ENCODE measurements around the gene APOBEC3G. TPM values are rescaled to one million over a fixed set of nuclear protein-coding genes. Genes with fewer than 3 reads are reported as not detected.

The APOBEC3G gene
- polyA plus RNA-seq, 1 of the 3 experiments (the other 2 are of a cell fraction): not detected

DNA sequence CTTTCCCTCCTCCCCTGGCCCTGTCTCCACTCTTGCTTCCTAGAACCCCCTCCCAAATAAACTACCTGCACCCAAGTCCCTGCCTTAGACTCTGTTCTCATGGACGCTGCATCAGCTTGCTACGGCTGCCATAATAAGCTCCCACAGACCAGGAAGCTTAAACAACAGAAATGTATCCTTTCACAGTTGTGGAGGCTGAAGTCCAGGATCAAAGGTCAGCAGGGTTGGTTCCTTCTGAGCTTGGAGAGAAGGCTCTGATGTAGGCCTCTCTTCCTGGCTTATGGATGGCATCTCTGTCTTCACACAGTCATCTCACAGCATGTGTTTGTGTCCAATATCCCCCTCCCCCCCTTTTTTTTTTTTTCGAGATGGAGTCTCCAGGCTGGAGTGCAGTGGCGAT is 52.0 kb downstream of the APOBEC3G start (continued):
- TF ChIP-seq JUND (IDR thresholded peaks at IDR 0.05): no peak
- TF ChIP-seq, protein P1, sequence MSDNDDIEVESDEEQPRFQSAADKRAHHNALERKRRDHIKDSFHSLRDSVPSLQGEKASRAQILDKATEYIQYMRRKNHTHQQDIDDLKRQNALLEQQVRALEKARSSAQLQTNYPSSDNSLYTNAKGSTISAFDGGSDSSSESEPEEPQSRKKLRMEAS (IDR thresholded peaks at IDR 0.05; ENCODE audit: low read depth): no peak
- no peak for TF ChIP-seq FOSL2 (IDR thresholded peaks at IDR 0.05; ENCODE audit: borderline replicate concordance, low read depth)

DNA sequence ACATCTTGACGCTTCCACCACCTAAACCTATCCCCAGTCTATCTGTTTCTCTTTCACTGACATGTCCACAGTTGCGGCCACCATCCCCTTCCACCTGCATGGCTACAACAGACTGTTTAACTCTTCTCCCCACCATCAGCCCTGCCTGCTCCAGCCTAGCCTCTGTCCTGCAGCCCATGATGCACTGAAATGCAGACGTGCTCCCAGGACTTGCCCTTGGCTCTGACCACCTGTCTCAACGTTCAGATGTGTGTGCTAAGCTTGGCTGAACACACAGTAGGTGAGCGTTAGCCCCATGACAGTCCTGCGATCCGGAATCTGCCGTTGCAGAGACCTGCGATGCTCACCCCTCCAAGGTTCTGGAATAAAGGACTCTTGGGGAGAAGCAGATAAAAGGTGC is 52.7 kb downstream of the APOBEC3G start:
- no peaks in the 10 kb centered on the region for H3F3A ChIP-seq (replicated peaks; ENCODE audit: insufficient read depth)
- no peaks in the 10 kb centered on the region for H3K9me3 ChIP-seq
- ChIA-PET CTCF (interaction anchor here (1.0 kb wide), 1 partner anchor 8 kb away, joined by 3 read pairs; no protein-coding TSS in a partner anchor), POLR2A (no interaction called here)
- no peaks in the 10 kb centered on the region for H3K9me2 ChIP-seq
- no peak for DNase-seq
- TF ChIP-seq, protein P2, sequence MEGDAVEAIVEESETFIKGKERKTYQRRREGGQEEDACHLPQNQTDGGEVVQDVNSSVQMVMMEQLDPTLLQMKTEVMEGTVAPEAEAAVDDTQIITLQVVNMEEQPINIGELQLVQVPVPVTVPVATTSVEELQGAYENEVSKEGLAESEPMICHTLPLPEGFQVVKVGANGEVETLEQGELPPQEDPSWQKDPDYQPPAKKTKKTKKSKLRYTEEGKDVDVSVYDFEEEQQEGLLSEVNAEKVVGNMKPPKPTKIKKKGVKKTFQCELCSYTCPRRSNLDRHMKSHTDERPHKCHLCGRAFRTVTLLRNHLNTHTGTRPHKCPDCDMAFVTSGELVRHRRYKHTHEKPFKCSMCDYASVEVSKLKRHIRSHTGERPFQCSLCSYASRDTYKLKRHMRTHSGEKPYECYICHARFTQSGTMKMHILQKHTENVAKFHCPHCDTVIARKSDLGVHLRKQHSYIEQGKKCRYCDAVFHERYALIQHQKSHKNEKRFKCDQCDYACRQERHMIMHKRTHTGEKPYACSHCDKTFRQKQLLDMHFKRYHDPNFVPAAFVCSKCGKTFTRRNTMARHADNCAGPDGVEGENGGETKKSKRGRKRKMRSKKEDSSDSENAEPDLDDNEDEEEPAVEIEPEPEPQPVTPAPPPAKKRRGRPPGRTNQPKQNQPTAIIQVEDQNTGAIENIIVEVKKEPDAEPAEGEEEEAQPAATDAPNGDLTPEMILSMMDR (IDR thresholded peaks at IDR 0.05): no peak
- TF ChIP-seq, protein P3, sequence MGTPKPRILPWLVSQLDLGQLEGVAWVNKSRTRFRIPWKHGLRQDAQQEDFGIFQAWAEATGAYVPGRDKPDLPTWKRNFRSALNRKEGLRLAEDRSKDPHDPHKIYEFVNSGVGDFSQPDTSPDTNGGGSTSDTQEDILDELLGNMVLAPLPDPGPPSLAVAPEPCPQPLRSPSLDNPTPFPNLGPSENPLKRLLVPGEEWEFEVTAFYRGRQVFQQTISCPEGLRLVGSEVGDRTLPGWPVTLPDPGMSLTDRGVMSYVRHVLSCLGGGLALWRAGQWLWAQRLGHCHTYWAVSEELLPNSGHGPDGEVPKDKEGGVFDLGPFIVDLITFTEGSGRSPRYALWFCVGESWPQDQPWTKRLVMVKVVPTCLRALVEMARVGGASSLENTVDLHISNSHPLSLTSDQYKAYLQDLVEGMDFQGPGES (IDR thresholded peaks at IDR 0.05; ENCODE audit: low read depth, low read length): no peak
- TF ChIP-seq, protein P4, sequence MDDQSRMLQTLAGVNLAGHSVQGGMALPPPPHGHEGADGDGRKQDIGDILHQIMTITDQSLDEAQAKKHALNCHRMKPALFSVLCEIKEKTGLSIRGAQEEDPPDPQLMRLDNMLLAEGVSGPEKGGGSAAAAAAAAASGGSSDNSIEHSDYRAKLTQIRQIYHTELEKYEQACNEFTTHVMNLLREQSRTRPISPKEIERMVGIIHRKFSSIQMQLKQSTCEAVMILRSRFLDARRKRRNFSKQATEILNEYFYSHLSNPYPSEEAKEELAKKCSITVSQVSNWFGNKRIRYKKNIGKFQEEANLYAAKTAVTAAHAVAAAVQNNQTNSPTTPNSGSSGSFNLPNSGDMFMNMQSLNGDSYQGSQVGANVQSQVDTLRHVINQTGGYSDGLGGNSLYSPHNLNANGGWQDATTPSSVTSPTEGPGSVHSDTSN (IDR thresholded peaks at IDR 0.05): no peak
- TF ChIP-seq NFIC (IDR thresholded peaks at IDR 0.05; ENCODE audit: borderline replicate concordance) (no peak), SMC3 (IDR thresholded peaks at IDR 0.05; ENCODE audit: low read depth, low read length) (no peak)
- TF ChIP-seq, protein P5, sequence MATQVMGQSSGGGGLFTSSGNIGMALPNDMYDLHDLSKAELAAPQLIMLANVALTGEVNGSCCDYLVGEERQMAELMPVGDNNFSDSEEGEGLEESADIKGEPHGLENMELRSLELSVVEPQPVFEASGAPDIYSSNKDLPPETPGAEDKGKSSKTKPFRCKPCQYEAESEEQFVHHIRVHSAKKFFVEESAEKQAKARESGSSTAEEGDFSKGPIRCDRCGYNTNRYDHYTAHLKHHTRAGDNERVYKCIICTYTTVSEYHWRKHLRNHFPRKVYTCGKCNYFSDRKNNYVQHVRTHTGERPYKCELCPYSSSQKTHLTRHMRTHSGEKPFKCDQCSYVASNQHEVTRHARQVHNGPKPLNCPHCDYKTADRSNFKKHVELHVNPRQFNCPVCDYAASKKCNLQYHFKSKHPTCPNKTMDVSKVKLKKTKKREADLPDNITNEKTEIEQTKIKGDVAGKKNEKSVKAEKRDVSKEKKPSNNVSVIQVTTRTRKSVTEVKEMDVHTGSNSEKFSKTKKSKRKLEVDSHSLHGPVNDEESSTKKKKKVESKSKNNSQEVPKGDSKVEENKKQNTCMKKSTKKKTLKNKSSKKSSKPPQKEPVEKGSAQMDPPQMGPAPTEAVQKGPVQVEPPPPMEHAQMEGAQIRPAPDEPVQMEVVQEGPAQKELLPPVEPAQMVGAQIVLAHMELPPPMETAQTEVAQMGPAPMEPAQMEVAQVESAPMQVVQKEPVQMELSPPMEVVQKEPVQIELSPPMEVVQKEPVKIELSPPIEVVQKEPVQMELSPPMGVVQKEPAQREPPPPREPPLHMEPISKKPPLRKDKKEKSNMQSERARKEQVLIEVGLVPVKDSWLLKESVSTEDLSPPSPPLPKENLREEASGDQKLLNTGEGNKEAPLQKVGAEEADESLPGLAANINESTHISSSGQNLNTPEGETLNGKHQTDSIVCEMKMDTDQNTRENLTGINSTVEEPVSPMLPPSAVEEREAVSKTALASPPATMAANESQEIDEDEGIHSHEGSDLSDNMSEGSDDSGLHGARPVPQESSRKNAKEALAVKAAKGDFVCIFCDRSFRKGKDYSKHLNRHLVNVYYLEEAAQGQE (IDR thresholded peaks at IDR 0.05; ENCODE audit: low read depth, low read length): no peak
- peaks cover 0 to under 1% of the 10 kb centered on the region in 2 experiments; a peak in 1 of 4 replicates for H3K4me1 ChIP-seq (ENCODE audit: control insufficient read depth in 1 of 2, insufficient read depth in 2 of 2, low read depth in 1 of 2, low read length in 1 of 2)
- no peaks in the 10 kb centered on the region for H3K79me2 ChIP-seq (ENCODE audit: insufficient read depth)
- H3K9ac ChIP-seq: no peak overlapping the region
- H3K27ac ChIP-seq (ENCODE audit: low read depth in 2 of 2, low read length in 1 of 2): no peak overlapping the region
- 67% methylated on average over 6 of the region's 9 CpGs for WGBS (ENCODE audit: low lambda C conversion rate)
- H3K4me3 ChIP-seq (ENCODE audit: low read depth in 2 of 2, low read length in 1 of 2): no peak overlapping the region
- H3K36me3 ChIP-seq (replicated peaks in 1 of 2; ENCODE audit: control insufficient read depth in 1 of 2, insufficient read depth in 2 of 2, low read length in 1 of 2): no peaks in the 10 kb centered on the region
- H2AFZ ChIP-seq (ENCODE audit: low read depth): no peak overlapping the region
- no peak overlapping the region for H3K4me2 ChIP-seq
- H4K20me1 ChIP-seq (ENCODE audit: insufficient read depth): no peaks in the 10 kb centered on the region
- H3K27me3 ChIP-seq (ENCODE audit: insufficient read depth): no peaks in the 10 kb centered on the region

Data from SK-N-SH (cell line).